ENCODE results near the gene SLC16A3. TPM values are rescaled to one million over a fixed set of nuclear protein-coding genes. Genes with fewer than 3 reads are reported as not detected.

The SLC16A3 gene
- total and polyA plus RNA-seq, 9 of the 15 experiments (the other 6 are each of a cell fraction or from before 2014, with no cell fraction given): 0.11 to 5.4 (median 1.2) TPM; not detected in 2

- TF ChIP-seq, protein P1, sequence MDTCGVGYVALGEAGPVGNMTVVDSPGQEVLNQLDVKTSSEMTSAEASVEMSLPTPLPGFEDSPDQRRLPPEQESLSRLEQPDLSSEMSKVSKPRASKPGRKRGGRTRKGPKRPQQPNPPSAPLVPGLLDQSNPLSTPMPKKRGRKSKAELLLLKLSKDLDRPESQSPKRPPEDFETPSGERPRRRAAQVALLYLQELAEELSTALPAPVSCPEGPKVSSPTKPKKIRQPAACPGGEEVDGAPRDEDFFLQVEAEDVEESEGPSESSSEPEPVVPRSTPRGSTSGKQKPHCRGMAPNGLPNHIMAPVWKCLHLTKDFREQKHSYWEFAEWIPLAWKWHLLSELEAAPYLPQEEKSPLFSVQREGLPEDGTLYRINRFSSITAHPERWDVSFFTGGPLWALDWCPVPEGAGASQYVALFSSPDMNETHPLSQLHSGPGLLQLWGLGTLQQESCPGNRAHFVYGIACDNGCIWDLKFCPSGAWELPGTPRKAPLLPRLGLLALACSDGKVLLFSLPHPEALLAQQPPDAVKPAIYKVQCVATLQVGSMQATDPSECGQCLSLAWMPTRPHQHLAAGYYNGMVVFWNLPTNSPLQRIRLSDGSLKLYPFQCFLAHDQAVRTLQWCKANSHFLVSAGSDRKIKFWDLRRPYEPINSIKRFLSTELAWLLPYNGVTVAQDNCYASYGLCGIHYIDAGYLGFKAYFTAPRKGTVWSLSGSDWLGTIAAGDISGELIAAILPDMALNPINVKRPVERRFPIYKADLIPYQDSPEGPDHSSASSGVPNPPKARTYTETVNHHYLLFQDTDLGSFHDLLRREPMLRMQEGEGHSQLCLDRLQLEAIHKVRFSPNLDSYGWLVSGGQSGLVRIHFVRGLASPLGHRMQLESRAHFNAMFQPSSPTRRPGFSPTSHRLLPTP (IDR thresholded peaks at IDR 0.05; ENCODE audit: borderline replicate concordance, extremely low read depth, insufficient read length): no peak
- TF ChIP-seq POLR3G (IDR thresholded peaks at IDR 0.05; ENCODE audit: extremely low read depth, insufficient read length, insufficient replicate concordance) (no peak), PHTF2 (CRISPR knock-in tag; IDR thresholded peaks at IDR 0.05) (no peak), CBX3 (IDR thresholded peaks at IDR 0.05; ENCODE audit: borderline replicate concordance in 1 of 2, low read length in 2 of 2) (no peak), FOSL1 (tag; conservative IDR thresholded peaks at IDR 0.05) (peak; percentile 71), ZNF77 (CRISPR knock-in tag; IDR thresholded peaks at IDR 0.05) (no peak), BCL6 (CRISPR knock-in tag; IDR thresholded peaks at IDR 0.05) (no peak), ZC3H8 (IDR thresholded peaks at IDR 0.05) (no peak), TEAD1 (CRISPR knock-in tag; IDR thresholded peaks at IDR 0.05) (no peak), MEF2A (IDR thresholded peaks at IDR 0.05; ENCODE audit: control insufficient read depth, low read depth, low read length) (no peak), NFE2L1 (tag; IDR thresholded peaks at IDR 0.05; ENCODE audit: borderline replicate concordance, low read depth) (no peak), NCOA6 (IDR thresholded peaks at IDR 0.05) (no peak), MAFG (tag; conservative IDR thresholded peaks at IDR 0.05) (0 out of 2 replicates have a peak, but pooled peaks have one; percentile 8), CHD4 (IDR thresholded peaks at IDR 0.05; ENCODE audit: insufficient read depth, insufficient replicate concordance, low read depth, low read length, poor library complexity, severe bottlenecking) (no peak), LEF1 (IDR thresholded peaks at IDR 0.05) (no peak), ARID1B (IDR thresholded peaks at IDR 0.05) (peak; percentile 35; the same call in 1 of the 2 replicates)
- TF ChIP-seq, protein P2, sequence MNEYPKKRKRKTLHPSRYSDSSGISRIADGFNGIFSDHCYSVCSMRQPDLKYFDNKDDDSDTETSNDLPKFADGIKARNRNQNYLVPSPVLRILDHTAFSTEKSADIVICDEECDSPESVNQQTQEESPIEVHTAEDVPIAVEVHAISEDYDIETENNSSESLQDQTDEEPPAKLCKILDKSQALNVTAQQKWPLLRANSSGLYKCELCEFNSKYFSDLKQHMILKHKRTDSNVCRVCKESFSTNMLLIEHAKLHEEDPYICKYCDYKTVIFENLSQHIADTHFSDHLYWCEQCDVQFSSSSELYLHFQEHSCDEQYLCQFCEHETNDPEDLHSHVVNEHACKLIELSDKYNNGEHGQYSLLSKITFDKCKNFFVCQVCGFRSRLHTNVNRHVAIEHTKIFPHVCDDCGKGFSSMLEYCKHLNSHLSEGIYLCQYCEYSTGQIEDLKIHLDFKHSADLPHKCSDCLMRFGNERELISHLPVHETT (CRISPR knock-in tag; conservative IDR thresholded peaks at IDR 0.05 in 1 of 2, IDR thresholded peaks at IDR 0.05 in 1 of 2): no peak
- TF ChIP-seq, protein P3, sequence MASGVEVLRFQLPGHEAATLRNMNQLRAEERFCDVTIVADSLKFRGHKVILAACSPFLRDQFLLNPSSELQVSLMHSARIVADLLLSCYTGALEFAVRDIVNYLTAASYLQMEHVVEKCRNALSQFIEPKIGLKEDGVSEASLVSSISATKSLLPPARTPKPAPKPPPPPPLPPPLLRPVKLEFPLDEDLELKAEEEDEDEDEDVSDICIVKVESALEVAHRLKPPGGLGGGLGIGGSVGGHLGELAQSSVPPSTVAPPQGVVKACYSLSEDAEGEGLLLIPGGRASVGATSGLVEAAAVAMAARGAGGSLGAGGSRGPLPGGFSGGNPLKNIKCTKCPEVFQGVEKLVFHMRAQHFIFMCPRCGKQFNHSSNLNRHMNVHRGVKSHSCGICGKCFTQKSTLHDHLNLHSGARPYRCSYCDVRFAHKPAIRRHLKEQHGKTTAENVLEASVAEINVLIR (CRISPR knock-in tag; IDR thresholded peaks at IDR 0.05): no peak
- TF ChIP-seq, protein P4, sequence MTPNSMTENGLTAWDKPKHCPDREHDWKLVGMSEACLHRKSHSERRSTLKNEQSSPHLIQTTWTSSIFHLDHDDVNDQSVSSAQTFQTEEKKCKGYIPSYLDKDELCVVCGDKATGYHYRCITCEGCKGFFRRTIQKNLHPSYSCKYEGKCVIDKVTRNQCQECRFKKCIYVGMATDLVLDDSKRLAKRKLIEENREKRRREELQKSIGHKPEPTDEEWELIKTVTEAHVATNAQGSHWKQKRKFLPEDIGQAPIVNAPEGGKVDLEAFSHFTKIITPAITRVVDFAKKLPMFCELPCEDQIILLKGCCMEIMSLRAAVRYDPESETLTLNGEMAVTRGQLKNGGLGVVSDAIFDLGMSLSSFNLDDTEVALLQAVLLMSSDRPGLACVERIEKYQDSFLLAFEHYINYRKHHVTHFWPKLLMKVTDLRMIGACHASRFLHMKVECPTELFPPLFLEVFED (CRISPR knock-in tag; conservative IDR thresholded peaks at IDR 0.05): no peak
- TF ChIP-seq, protein P5, sequence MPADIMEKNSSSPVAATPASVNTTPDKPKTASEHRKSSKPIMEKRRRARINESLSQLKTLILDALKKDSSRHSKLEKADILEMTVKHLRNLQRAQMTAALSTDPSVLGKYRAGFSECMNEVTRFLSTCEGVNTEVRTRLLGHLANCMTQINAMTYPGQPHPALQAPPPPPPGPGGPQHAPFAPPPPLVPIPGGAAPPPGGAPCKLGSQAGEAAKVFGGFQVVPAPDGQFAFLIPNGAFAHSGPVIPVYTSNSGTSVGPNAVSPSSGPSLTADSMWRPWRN (IDR thresholded peaks at IDR 0.05; ENCODE audit: low read depth): no peak
Observed at GRCh38 chr17:82283208-82283749, 54.4 kb downstream of the SLC16A3 start (continued).
